ENCODE results near the gene KLHL3.
"Not testable (repeated sequence)": the region's sequence is repeated elsewhere in the genome, so short reads cannot be mapped to it uniquely, and the experiment has no call there.

The KLHL3 gene

GRCh38 chr5:137666461-137666850 is 69.4 kb downstream of the KLHL3 start:
- DNase-seq = no peak

- DNase-seq = no peak
Observed at GRCh38 chr5:137665678-137666460, 70.0 kb downstream of the KLHL3 start.

GRCh38 chr5:137660349-137660817 is 75.5 kb downstream of the KLHL3 start:
- peak; percentile 47 for DNase-seq

- no peak for DNase-seq
Observed at GRCh38 chr5:137659209-137659608, 76.7 kb downstream of the KLHL3 start.

- no peak for DNase-seq
Observed at GRCh38 chr5:137658324-137658723, 77.6 kb downstream of the KLHL3 start.

- DNase-seq = no peak
Observed at GRCh38 chr5:137657073-137657472, 78.8 kb downstream of the KLHL3 start.

GRCh38 chr5:137656558-137656957 is 79.3 kb downstream of the KLHL3 start:
- no peak for DNase-seq

GRCh38 chr5:137651022-137651421 is 84.9 kb downstream of the KLHL3 start:
- no peak for DNase-seq

GRCh38 chr5:137649228-137649935 is 86.5 kb downstream of the KLHL3 start:
- no peak for DNase-seq

GRCh38 chr5:137648361-137648760 is 87.5 kb downstream of the KLHL3 start:
- no peak for DNase-seq

GRCh38 chr5:137647401-137647800 is 88.5 kb downstream of the KLHL3 start:
- DNase-seq = no peak

- DNase-seq = no peak
Observed at GRCh38 chr5:137646761-137647160, 89.1 kb downstream of the KLHL3 start.

GRCh38 chr5:137643081-137643480 is 92.8 kb downstream of the KLHL3 start:
- not testable (repeated sequence) for DNase-seq

GRCh38 chr5:137642091-137642490 is 93.8 kb downstream of the KLHL3 start:
- no peak for DNase-seq

GRCh38 chr5:137641148-137641547 is 94.7 kb downstream of the KLHL3 start:
- DNase-seq = no peak

GRCh38 chr5:137639645-137640044 is 96.2 kb downstream of the KLHL3 start:
- DNase-seq = no peak

GRCh38 chr5:137638841-137639240 is 97.0 kb downstream of the KLHL3 start:
- DNase-seq = no peak

GRCh38 chr5:137636830-137637714 is 98.8 kb downstream of the KLHL3 start:
- no peak for DNase-seq

GRCh38 chr5:137636099-137636498 is 99.8 kb downstream of the KLHL3 start:
- DNase-seq = no peak

GRCh38 chr5:137635521-137635921 is 100.4 kb downstream of the KLHL3 start:
- peak; percentile 88 for DNase-seq

- DNase-seq = no peak
Observed at GRCh38 chr5:137633896-137634295, 102.0 kb downstream of the KLHL3 start.

- DNase-seq = no peak
Observed at GRCh38 chr5:137632716-137633115, 103.2 kb downstream of the KLHL3 start.

GRCh38 chr5:137631453-137631852 is 104.4 kb downstream of the KLHL3 start:
- no peak for DNase-seq

Measured in NCI-H2227 treated with DMSO at 0.1 percent for 48 hours (cell line).